Omental fat pad (tissue), 4 donors: ENCODE results near the gene MRPS5. TPM values are rescaled to one million over a fixed set of nuclear protein-coding genes. Genes with fewer than 3 reads are reported as not detected.

Experiments used
- ATAC-seq: fragments of 150-250 bp; one replicate; pipeline ENCODE4 v1.9.1; 2016; ENCODE audit warnings: mild to moderate bottlenecking, moderate library complexity; ENCODE audit not compliant: low FRiP score
- DNase-seq: peaks from one replicate; pipeline ENCODE4 v3.0.0-alpha.2; 2019; ENCODE audit warnings: low spot score
- total RNA-seq, 4 donors: library from RNA; depleted of rRNA; stranded (reverse); fragments of >200 nt; gene quantifications; one replicate each; pipeline ENCODE4 v1.1.0, GENCODE V29; 2016
- TF ChIP-seq, protein P1 (sequence below), 3 donors: fragments of 450-650 bp; IDR thresholded peaks; one replicate each; pipeline ENCODE4 v1.5.1; 2016 to 2017; ENCODE audit warnings: antibody characterized with exemption in 3 of 3, mild to moderate bottlenecking in 3 of 3, moderate library complexity in 2 of 3

The MRPS5 gene
- total RNA-seq, 4 donors from 2014 or later, result 39.4 to 60.6 (median 47.5) TPM

GRCh38 chr2:95060446-95061118 lies 61.0 kb downstream of the MRPS5 start:
- TF ChIP-seq, protein P1, sequence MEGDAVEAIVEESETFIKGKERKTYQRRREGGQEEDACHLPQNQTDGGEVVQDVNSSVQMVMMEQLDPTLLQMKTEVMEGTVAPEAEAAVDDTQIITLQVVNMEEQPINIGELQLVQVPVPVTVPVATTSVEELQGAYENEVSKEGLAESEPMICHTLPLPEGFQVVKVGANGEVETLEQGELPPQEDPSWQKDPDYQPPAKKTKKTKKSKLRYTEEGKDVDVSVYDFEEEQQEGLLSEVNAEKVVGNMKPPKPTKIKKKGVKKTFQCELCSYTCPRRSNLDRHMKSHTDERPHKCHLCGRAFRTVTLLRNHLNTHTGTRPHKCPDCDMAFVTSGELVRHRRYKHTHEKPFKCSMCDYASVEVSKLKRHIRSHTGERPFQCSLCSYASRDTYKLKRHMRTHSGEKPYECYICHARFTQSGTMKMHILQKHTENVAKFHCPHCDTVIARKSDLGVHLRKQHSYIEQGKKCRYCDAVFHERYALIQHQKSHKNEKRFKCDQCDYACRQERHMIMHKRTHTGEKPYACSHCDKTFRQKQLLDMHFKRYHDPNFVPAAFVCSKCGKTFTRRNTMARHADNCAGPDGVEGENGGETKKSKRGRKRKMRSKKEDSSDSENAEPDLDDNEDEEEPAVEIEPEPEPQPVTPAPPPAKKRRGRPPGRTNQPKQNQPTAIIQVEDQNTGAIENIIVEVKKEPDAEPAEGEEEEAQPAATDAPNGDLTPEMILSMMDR (IDR thresholded peaks at IDR 0.05), result no peak
- DNase-seq, result no peak
- ATAC-seq, result no peak

DNA sequence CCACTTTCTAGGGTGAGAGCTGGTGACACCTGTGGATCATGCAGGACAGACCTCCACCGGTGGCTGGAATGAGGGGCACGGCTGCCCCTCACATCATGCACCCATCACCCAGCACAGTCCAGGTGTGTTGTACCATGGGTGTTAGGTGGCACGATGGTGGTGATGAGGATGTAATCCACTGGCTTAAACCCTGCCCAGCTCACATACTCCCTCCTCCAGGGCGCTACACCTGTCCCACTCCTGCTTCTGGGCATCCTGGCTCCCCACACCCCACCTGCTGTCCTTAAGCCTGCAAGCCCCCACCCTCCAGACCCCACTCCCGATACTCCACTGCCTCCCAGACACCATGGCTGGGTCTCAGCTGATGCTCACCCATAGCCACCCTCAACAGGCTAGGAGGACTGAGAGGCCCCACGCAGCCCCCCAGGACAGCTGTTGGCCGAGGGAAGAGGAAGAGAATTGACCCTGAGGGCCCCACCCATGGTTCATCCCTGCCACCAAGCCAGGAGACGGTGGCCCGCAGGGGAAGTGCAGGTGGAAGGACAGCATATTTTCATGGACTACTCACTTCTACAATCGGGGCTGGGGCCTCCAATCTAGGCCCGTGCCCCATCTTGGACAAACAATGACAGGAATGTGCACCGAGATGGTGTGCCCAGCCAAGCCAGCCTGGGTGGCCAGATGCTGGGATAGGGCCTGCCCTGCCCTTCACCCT lies 61.8 kb downstream of the MRPS5 start:
- TF ChIP-seq, protein P1 (IDR thresholded peaks at IDR 0.05), result no peak
- DNase-seq, result no peak
- ATAC-seq, result no peak

DNA sequence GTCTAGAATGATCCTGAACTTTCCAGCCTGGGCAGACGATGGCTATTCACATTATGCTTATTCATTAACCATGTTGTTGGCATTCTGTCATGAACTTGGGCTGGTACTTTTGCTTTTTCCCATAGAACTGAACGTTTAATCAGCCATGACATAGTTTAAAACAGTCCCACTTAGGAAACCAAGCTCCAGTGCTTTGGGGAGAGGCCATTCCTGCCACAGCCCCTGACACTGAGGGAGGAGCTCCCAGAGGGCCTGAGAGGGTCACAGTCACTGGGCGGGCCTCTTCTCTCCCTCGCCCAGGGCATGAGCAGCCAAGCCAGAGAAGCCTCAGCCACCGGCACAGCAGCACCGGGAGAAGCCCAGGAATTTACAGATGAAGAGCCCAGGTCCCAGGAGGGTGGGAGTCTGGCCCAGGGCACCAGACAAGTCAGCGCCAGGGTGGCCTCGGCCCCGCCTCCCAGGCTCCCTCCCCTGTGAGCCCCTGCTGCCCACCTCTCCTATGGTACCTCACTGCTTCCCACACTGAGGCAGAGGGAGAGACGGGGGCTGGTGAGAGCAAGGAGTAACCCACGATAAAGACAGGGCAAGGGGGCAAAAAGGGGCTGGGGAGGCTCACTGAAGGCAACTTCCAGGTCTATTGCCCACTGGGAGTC lies 62.5 kb downstream of the MRPS5 start:
- TF ChIP-seq, protein P1 (IDR thresholded peaks at IDR 0.05), result no peak
- DNase-seq (no peak), ATAC-seq (no peak)

DNA sequence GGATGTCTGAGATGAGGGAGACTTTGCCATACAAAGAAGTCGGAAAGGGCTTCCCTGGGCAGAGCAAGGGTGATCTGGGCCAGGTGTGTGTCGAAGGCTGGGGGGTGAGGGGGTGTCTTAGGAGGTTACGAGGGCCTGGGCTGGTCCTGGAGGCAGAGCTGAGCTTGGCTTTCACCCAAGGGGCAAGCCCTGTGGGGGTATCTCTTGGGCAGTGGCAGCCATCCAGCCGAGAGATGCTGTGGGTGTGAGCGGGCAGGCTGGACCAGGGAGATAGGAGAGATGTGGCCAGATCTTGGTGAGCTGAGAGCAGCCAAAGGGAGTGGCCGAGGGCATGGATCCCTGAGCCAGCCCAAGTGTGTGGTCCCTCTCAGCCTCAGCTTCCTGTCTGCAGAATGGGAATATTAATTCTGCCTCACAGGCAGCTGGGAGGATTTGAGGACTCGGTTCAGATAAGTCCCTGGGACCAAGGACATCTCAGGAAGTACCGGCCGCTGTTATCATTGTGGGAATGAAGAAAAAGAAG lies 63.1 kb downstream of the MRPS5 start:
- TF ChIP-seq, protein P1 (IDR thresholded peaks at IDR 0.05), result no peak
- no peak for ATAC-seq
- DNase-seq, result no peak

GRCh38 chr2:95057535-95058370 lies 63.9 kb downstream of the MRPS5 start:
- DNase-seq, result no peak
- TF ChIP-seq, protein P1 (IDR thresholded peaks at IDR 0.05), result no peak

More at GRCh38 chr2:95057535-95058370, 63.9 kb downstream of the MRPS5 start:
- ATAC-seq, result no peak
